Astrocyte of the cerebellum (primary cell): ENCODE data around the gene DLK1.

Experiments
- DNase-seq: peaks from one replicate; pipeline ENCODE4 v3.0.0-alpha.2; 2011; ENCODE audit warnings: low read depth
- H3K4me3 ChIP-seq: 2 replicates; pipeline ENCODE4 v1.5.1; 2011; ENCODE audit warnings: mild to moderate bottlenecking, low read depth, low read length, moderate library complexity
- CTCF ChIP-seq: IDR thresholded peaks from 2 replicates; pipeline ENCODE4 v1.5.1; 2012; ENCODE audit warnings: low read length, low read depth, moderate library complexity, mild to moderate bottlenecking; ENCODE audit errors: missing control alignments
- in situ Hi-C: cut with HindIII; loops from 2 replicates; pipeline ENCODE4 v1.10.0; 2017; ENCODE audit warnings: low sequenced_read_pairs

Gene DLK1

GRCh38 chr14:100731011-100731670 is 4.4 kb downstream of the DLK1 start:
- no peak overlapping the region for H3K4me3 ChIP-seq
- TF ChIP-seq CTCF: no peak
- in situ Hi-C loops: no loop called here
- no peak for DNase-seq

- no peak for DNase-seq
- no peak for TF ChIP-seq CTCF
- no peak overlapping the region for H3K4me3 ChIP-seq
- in situ Hi-C loops: no loop called here
Measured at GRCh38 chr14:100731846-100732765, 5.4 kb downstream of the DLK1 start.

GRCh38 chr14:100732766-100733100 is 6.0 kb downstream of the DLK1 start:
- H3K4me3 ChIP-seq: no peak overlapping the region
- in situ Hi-C loops: no loop called here
- no peak for DNase-seq
- no peak for TF ChIP-seq CTCF

GRCh38 chr14:100733152-100733850 is 6.6 kb downstream of the DLK1 start:
- no peak for TF ChIP-seq CTCF
- H3K4me3 ChIP-seq: no peak overlapping the region
- no peak for DNase-seq
- in situ Hi-C loops: no loop called here

GRCh38 chr14:100734031-100734990 is 7.6 kb downstream of the DLK1 start:
- TF ChIP-seq CTCF: no peak
- in situ Hi-C loops: no loop called here
- no peak for DNase-seq
- H3K4me3 ChIP-seq: no peak overlapping the region
